IMR-90 (cell line): ENCODE results near the gene MRPL43. TPM values are rescaled to one million over a fixed set of nuclear protein-coding genes. Genes with fewer than 3 reads are reported as not detected.

ENCODE experiments used
- ATAC-seq: fragments of 200-7000 bp; cut with Tn5 transposase; 2 replicates; pipeline ENCODE4 v1.9.1; 2020; ENCODE audit warnings: low read depth, mild to moderate bottlenecking, moderate library complexity
- BruUV-seq: library from RNA; stranded (reverse); fragments of 400-500 nt; replicated peaks from 2 replicates; lab custom pipeline; 2021; lab: Mats Ljungman, UMichigan
- CTCF ChIA-PET: fragments of 300-600 bp; formaldehyde crosslinking; extraction: SDS; loops from one replicate; lab custom pipeline; 2021; ENCODE audit warnings: antibody characterized with exemption; lab: Yijun Ruan, JAX
- POLR2A ChIA-PET: fragments of 300-600 bp; sonication (Branson Sonifier 250); formaldehyde crosslinking; loops from one replicate; lab custom pipeline; 2022; ENCODE audit warnings: antibody characterized with exemption; ENCODE audit not compliant: unreplicated experiment; lab: Charles Lee
- DNase-seq: peaks from one replicate; pipeline ENCODE4 v3.0.0; 2013
- H2AFZ ChIP-seq: replicated peaks from 2 replicates; pipeline ENCODE3; 2013; ENCODE audit warnings: low read length, mild to moderate bottlenecking; ENCODE audit not compliant: poor library complexity
- H2AK5ac ChIP-seq: 2 replicates; pipeline ENCODE4 v1.6.1; 2013; ENCODE audit warnings: low read depth, low read length, inconsistent platforms
- H2AK9ac ChIP-seq: replicated peaks from 2 replicates; pipeline ENCODE3; 2013; ENCODE audit warnings: mild to moderate bottlenecking, low read depth, low read length, moderate library complexity; ENCODE audit not compliant: poor library complexity
- H2BK120ac ChIP-seq: 2 replicates; pipeline ENCODE4 v1.6.1; 2013; ENCODE audit warnings: low read depth, low read length, inconsistent platforms
- H2BK15ac ChIP-seq: 3 replicates; pipeline ENCODE4 v1.6.1; 2013; ENCODE audit warnings: low read depth, low read length, inconsistent platforms
- H2BK20ac ChIP-seq: 2 replicates; pipeline ENCODE4 v1.6.1; 2013; ENCODE audit warnings: low read depth, mild to moderate bottlenecking, inconsistent platforms, low read length, moderate library complexity
- H2BK5ac ChIP-seq: 2 replicates; pipeline ENCODE4 v1.6.1; 2013; ENCODE audit warnings: mild to moderate bottlenecking, low read depth, low read length, inconsistent platforms; ENCODE audit not compliant: poor library complexity, severe bottlenecking
- H3K14ac ChIP-seq: replicated peaks from 2 replicates; pipeline ENCODE4 v1.6.1; 2013; ENCODE audit warnings: low read depth, low read length, inconsistent platforms
- H3K18ac ChIP-seq: 2 replicates; pipeline ENCODE4 v1.6.1; 2013; ENCODE audit warnings: low read depth, low read length, control low read depth
- H3K23ac ChIP-seq: 2 replicates; pipeline ENCODE4 v1.6.1; 2013; ENCODE audit warnings: low read depth, low read length, inconsistent platforms
- H3K27ac ChIP-seq: 2 replicates; pipeline ENCODE4 v1.5.1; 2013; ENCODE audit warnings: mild to moderate bottlenecking, control low read depth, low read length; ENCODE audit not compliant: insufficient read depth
- H3K27me3 ChIP-seq: 2 replicates; pipeline ENCODE4 v1.6.1; 2013; ENCODE audit warnings: low read length; ENCODE audit not compliant: control insufficient read depth, insufficient read depth
- H3K36me3 ChIP-seq: 2 replicates; pipeline ENCODE4 v1.6.1; 2013; ENCODE audit warnings: low read length, mixed read lengths; ENCODE audit not compliant: control insufficient read depth, insufficient read depth
- H3K4ac ChIP-seq: 2 replicates; pipeline ENCODE4 v1.6.1; 2013; ENCODE audit warnings: low read depth, low read length, inconsistent platforms
- H3K4me1 ChIP-seq: 2 replicates; pipeline ENCODE4 v1.6.1; 2013; ENCODE audit warnings: low read length, mixed read lengths; ENCODE audit not compliant: control insufficient read depth, insufficient read depth
- H3K4me2 ChIP-seq: 2 replicates; pipeline ENCODE4 v1.6.1; 2013; ENCODE audit warnings: low read depth, mild to moderate bottlenecking, control low read depth, low read length, moderate library complexity
- H3K4me3 ChIP-seq: 2 replicates; pipeline ENCODE4 v1.5.1; 2013; ENCODE audit warnings: low read depth, mild to moderate bottlenecking, control low read depth, low read length, moderate library complexity; ENCODE audit not compliant: insufficient read depth
- H3K56ac ChIP-seq: 2 replicates; pipeline ENCODE4 v1.6.1; 2013; ENCODE audit warnings: low read length, inconsistent platforms; ENCODE audit not compliant: insufficient read depth; ENCODE audit errors: extremely low read depth
- H3K79me1 ChIP-seq, 2 experiments: 2 replicates each; pipeline ENCODE4 v1.6.1; 2013; ENCODE audit warnings: low read length in 2 of 2, inconsistent platforms in 1 of 2, low read depth in 1 of 2
- H3K9ac ChIP-seq: 2 replicates; pipeline ENCODE4 v1.6.1; 2013; ENCODE audit warnings: low read depth, low read length, control low read depth
- H3K9me1 ChIP-seq: 2 replicates; pipeline ENCODE4 v1.6.1; 2013; ENCODE audit warnings: low read length, inconsistent platforms; ENCODE audit not compliant: insufficient read depth
- H3K9me3 ChIP-seq: 2 replicates; pipeline ENCODE4 v1.6.1; 2013; ENCODE audit warnings: low read length; ENCODE audit not compliant: control insufficient read depth, insufficient read depth
- H4K20me1 ChIP-seq: 2 replicates; pipeline ENCODE4 v1.6.1; 2013; ENCODE audit warnings: low read length, inconsistent platforms; ENCODE audit not compliant: insufficient read depth
- H4K5ac ChIP-seq: 2 replicates; pipeline ENCODE4 v1.6.1; 2013; ENCODE audit warnings: mild to moderate bottlenecking, low read depth, low read length, control low read depth
- H4K8ac ChIP-seq, 2 experiments: 2 replicates each; pipeline ENCODE4 v1.6.1; 2013; ENCODE audit warnings: low read depth in 2 of 2, low read length in 2 of 2, control low read depth in 1 of 2, inconsistent platforms in 1 of 2
- H4K91ac ChIP-seq: 2 replicates; pipeline ENCODE4 v1.6.1; 2013; ENCODE audit warnings: low read depth, low read length, inconsistent platforms; ENCODE audit not compliant: insufficient read depth
- BHLHE40 ChIP-seq: fragments of 150-350 bp; IDR thresholded peaks from 2 replicates; pipeline ENCODE4 v1.6.1; 2016; ENCODE audit warnings: mild to moderate bottlenecking, low read depth, low read length
- CEBPB ChIP-seq: IDR thresholded peaks from 2 replicates; pipeline ENCODE4 v1.6.1; 2012; ENCODE audit warnings: low read depth, low read length, improper control_type of control experiment
- FOS ChIP-seq: fragments of 150-350 bp; IDR thresholded peaks from 2 replicates; pipeline ENCODE4 v1.6.1; 2016; ENCODE audit warnings: low read depth, low read length
- MAFK ChIP-seq: IDR thresholded peaks from 2 replicates; pipeline ENCODE4 v1.6.1; 2012; ENCODE audit warnings: low read depth, low read length, improper control_type of control experiment
- MAZ ChIP-seq: IDR thresholded peaks from 2 replicates; pipeline ENCODE4 v1.6.1; 2012; ENCODE audit warnings: low read depth, mild to moderate bottlenecking, low read length, improper control_type of control experiment, moderate library complexity, borderline replicate concordance
- RCOR1 ChIP-seq: IDR thresholded peaks from 2 replicates; pipeline ENCODE4 v1.6.1; 2012; ENCODE audit warnings: mild to moderate bottlenecking, low read length, improper control_type of control experiment; ENCODE audit not compliant: insufficient replicate concordance
- RFX5 ChIP-seq: IDR thresholded peaks from 2 replicates; pipeline ENCODE4 v1.8.0; 2012; ENCODE audit warnings: low read depth, mild to moderate bottlenecking, low read length, moderate library complexity
- SMC3 ChIP-seq: fragments of 150-350 bp; IDR thresholded peaks from 2 replicates; pipeline ENCODE4 v1.6.1; 2016; ENCODE audit warnings: low read depth, mild to moderate bottlenecking, antibody characterized with exemption, low read length, moderate library complexity
- WGBS, 2 experiments: methylation state at CpG; one replicate each; pipeline versions ENCODE4 v1.1.5 to v1.1.7; 2013; ENCODE audit warnings: missing lambda C conversion rate in 2 of 2; ENCODE audit not compliant: insufficient read length in 1 of 2; ENCODE audit errors: extremely low coverage in 2 of 2; 5-methylcytosine and 5-hydroxymethylcytosine counted together
- dilution Hi-C: fragments of 300-500 bp; cut with HindIII; formaldehyde crosslinking; loops from one replicate; pipeline ENCODE4 v1.14.3; 2018; ENCODE audit warnings: low sequenced_read_pairs; ENCODE audit not compliant: unreplicated experiment
- in situ Hi-C: fragments of 300-500 bp; cut with MboI; formaldehyde crosslinking; loops from 3 replicates; pipeline ENCODE4 v1.14.3; 2019; ENCODE audit warnings: low sequenced_read_pairs, inconsistent platforms, mixed read lengths
- intact Hi-C: fragments of 100-400 bp; cut with micrococcal nuclease; formaldehyde crosslinking; loops from 2 replicates; pipeline ENCODE4 v1.10.0; 2022
- polyA plus RNA-seq, 3 experiments: library from polyadenylated mRNA; depleted of rRNA; stranded (reverse); fragments of >200 nt; gene quantifications; 2 replicates each; pipeline ENCODE4 v1.2.3, GENCODE V29; 2012; ENCODE audit warnings: low replicate concordance in 1 of 3
- total RNA-seq: library from RNA; depleted of rRNA; stranded (reverse); fragments of >200 nt; gene quantifications from 2 replicates; pipeline ENCODE4 v1.2.3, GENCODE V29; 2012
- TF ChIP-seq, protein P1 (sequence below): fragments of 150-350 bp; IDR thresholded peaks from 2 replicates; pipeline ENCODE4 v1.6.1; 2016; ENCODE audit warnings: low read depth, mild to moderate bottlenecking, low read length, moderate library complexity, borderline replicate concordance
- TF ChIP-seq, protein P2 (sequence below): conservative IDR thresholded peaks from 2 replicates; pipeline ENCODE4 v1.5.1; 2012; ENCODE audit warnings: mild to moderate bottlenecking, low read depth, low read length, improper control_type of control experiment

Gene MRPL43
- total and polyA plus RNA-seq, 2 of the 4 experiments (the other 2 are of a cell fraction), result 61.3 to 142 TPM

DNA sequence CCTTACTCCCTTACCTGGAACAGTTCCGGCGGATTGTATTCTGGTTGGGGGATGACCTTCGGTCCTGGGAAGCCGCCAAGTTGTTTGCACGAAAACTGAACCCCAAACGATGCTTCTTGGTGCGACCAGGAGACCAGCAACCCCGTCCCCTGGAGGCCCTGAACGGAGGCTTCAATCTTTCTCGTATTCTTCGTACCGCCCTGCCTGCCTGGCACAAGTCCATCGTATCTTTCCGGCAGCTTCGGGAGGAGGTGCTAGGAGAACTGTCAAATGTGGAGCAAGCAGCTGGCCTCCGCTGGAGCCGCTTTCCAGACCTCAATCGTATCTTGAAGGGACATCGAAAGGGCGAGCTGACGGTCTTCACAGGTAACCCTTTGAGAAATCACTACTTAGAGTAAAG lies 1.8 kb upstream of the MRPL43 start:
- H3K79me1 ChIP-seq, result peaks cover 60 to 67% of the 10 kb centered on the region in 2 experiments
- H3K18ac ChIP-seq, result no peak overlapping the region
- H3K4me1 ChIP-seq, result peaks cover 8% of the 10 kb centered on the region; the same call in 1 of the 2 replicates
- no peak overlapping the region for H4K91ac ChIP-seq
- H3K9me1 ChIP-seq, result peaks cover 9% of the 10 kb centered on the region
- no peak overlapping the region for H3K14ac ChIP-seq
- 0 out of 2 replicates have a peak, but pooled peaks cover 3% of the 10 kb centered on the region for H4K20me1 ChIP-seq
- POLR2A ChIA-PET, result no interaction called here
- no peak overlapping the region for H4K5ac ChIP-seq
- BruUV-seq, result no TSS peak
- H3K4me3 ChIP-seq, result no peak overlapping the region
- no peak overlapping the region for H2BK5ac ChIP-seq
- H3K27ac ChIP-seq, result no peak overlapping the region
- intact Hi-C loops (no loop called here), in situ Hi-C loops (no loop called here), dilution Hi-C loops (no loop called here)
- ATAC-seq, result no peak
- peaks cover 28% of the 10 kb centered on the region for H3K36me3 ChIP-seq
- H3K9me3 ChIP-seq, result no peaks in the 10 kb centered on the region
- no peak overlapping the region for H3K56ac ChIP-seq
- DNase-seq, result no peak
- H3K4me2 ChIP-seq, result no peak overlapping the region
- H3K4ac ChIP-seq, result no peak overlapping the region
- H4K8ac ChIP-seq, result no peak overlapping the region
- H2AK9ac ChIP-seq, result peak overlapping the region; percentile 65
- CTCF ChIA-PET, result interaction anchor here (1.3 to 2.1 kb wide), 2 partner anchors 11 to 26 kb away, joined by 3 to 10 read pairs; partner anchors contain the start of gene LZTS2
- H3K9ac ChIP-seq, result no peak overlapping the region
- H2AK5ac ChIP-seq, result no peak overlapping the region
- no peak overlapping the region for H3K23ac ChIP-seq
- no peaks in the 10 kb centered on the region for H3K27me3 ChIP-seq
- H2AFZ ChIP-seq, result no peak overlapping the region
- H2BK15ac ChIP-seq, result no peak overlapping the region
- no peak overlapping the region for H2BK20ac ChIP-seq
- H2BK120ac ChIP-seq, result no peak overlapping the region
- TF ChIP-seq CEBPB (no peak), BHLHE40 (no peak), MAZ (no peak), RCOR1 (no peak), SMC3 (no peak), RFX5 (no peak), MAFK (no peak), FOS (no peak)
- TF ChIP-seq, protein P1, sequence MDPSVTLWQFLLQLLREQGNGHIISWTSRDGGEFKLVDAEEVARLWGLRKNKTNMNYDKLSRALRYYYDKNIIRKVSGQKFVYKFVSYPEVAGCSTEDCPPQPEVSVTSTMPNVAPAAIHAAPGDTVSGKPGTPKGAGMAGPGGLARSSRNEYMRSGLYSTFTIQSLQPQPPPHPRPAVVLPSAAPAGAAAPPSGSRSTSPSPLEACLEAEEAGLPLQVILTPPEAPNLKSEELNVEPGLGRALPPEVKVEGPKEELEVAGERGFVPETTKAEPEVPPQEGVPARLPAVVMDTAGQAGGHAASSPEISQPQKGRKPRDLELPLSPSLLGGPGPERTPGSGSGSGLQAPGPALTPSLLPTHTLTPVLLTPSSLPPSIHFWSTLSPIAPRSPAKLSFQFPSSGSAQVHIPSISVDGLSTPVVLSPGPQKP, result no peak
- TF ChIP-seq, protein P2, sequence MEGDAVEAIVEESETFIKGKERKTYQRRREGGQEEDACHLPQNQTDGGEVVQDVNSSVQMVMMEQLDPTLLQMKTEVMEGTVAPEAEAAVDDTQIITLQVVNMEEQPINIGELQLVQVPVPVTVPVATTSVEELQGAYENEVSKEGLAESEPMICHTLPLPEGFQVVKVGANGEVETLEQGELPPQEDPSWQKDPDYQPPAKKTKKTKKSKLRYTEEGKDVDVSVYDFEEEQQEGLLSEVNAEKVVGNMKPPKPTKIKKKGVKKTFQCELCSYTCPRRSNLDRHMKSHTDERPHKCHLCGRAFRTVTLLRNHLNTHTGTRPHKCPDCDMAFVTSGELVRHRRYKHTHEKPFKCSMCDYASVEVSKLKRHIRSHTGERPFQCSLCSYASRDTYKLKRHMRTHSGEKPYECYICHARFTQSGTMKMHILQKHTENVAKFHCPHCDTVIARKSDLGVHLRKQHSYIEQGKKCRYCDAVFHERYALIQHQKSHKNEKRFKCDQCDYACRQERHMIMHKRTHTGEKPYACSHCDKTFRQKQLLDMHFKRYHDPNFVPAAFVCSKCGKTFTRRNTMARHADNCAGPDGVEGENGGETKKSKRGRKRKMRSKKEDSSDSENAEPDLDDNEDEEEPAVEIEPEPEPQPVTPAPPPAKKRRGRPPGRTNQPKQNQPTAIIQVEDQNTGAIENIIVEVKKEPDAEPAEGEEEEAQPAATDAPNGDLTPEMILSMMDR, result no peak
- 76% methylated on average over 17 of the region's 21 CpGs; no CpG with 5 or more reads in 1 of the 2 experiments for WGBS, 2 experiments
